GM18507 (cell line): ENCODE data around the gene CHCHD6.

Experiments used
- DNase-seq: peaks from one replicate; pipeline ENCODE4 v3.0.0; 2011; ENCODE audit warnings: low read depth; ENCODE audit not compliant: insufficient read length; ENCODE audit errors: extremely low spot score
- FAIRE-seq: peaks from 2 replicates; lab custom pipeline; 2011; peaks lifted over from hg19 to GRCh38; lab: Jason Lieb, UNC

The CHCHD6 gene

GRCh38 chr3:126941721-126942270, 237.8 kb downstream of the CHCHD6 start:
- FAIRE-seq (no peak), DNase-seq (no peak)

GRCh38 chr3:126944089-126944965, 240.3 kb downstream of the CHCHD6 start:
- no peak for DNase-seq
- no peak for FAIRE-seq

- FAIRE-seq, result no peak
- no peak for DNase-seq
Observed at GRCh38 chr3:126945171-126945721, 241.2 kb downstream of the CHCHD6 start.

GRCh38 chr3:126945891-126946290, 241.9 kb downstream of the CHCHD6 start:
- FAIRE-seq (no peak), DNase-seq (no peak)

GRCh38 chr3:126946405-126946804, 242.4 kb downstream of the CHCHD6 start:
- FAIRE-seq, result no peak
- DNase-seq, result no peak

- DNase-seq, result no peak
- no peak for FAIRE-seq
Observed at GRCh38 chr3:126947429-126947828, 243.4 kb downstream of the CHCHD6 start.

- DNase-seq, result no peak
- FAIRE-seq, result no peak
Observed at GRCh38 chr3:126948980-126949535, 245.0 kb downstream of the CHCHD6 start.

GRCh38 chr3:126951561-126951960, 247.5 kb downstream of the CHCHD6 start:
- no peak for DNase-seq
- no peak for FAIRE-seq

- DNase-seq, result no peak
- no peak for FAIRE-seq
Observed at GRCh38 chr3:126952261-126952982, 248.4 kb downstream of the CHCHD6 start.

- FAIRE-seq (no peak), DNase-seq (no peak)
Observed at GRCh38 chr3:126952983-126953660, 249.1 kb downstream of the CHCHD6 start.

- FAIRE-seq (peak; percentile 76), DNase-seq (no peak)
Observed at GRCh38 chr3:126954141-126954842, 250.3 kb downstream of the CHCHD6 start.

- FAIRE-seq, result peak; percentile 88
- peak; percentile 23 for DNase-seq
Observed at GRCh38 chr3:126955004-126955790, 251.2 kb downstream of the CHCHD6 start.

- DNase-seq (no peak), FAIRE-seq (no peak)
Observed at GRCh38 chr3:126956361-126956760, 252.3 kb downstream of the CHCHD6 start.

- no peak for FAIRE-seq
Observed at GRCh38 chr3:126956866-126957650, 253.0 kb downstream of the CHCHD6 start.

GRCh38 chr3:126957776-126958637, 254.0 kb downstream of the CHCHD6 start:
- FAIRE-seq (no peak), DNase-seq (no peak)

More at GRCh38 chr3:126956866-126957650, 253.0 kb downstream of the CHCHD6 start:
- DNase-seq, result no peak

- FAIRE-seq (no peak), DNase-seq (no peak)
Observed at GRCh38 chr3:126958638-126959085, 254.6 kb downstream of the CHCHD6 start.
